Measurements from ENCODE around the gene SPATA4. TPM values are rescaled to one million over a fixed set of nuclear protein-coding genes. Genes with fewer than 3 reads are reported as not detected.

Gene SPATA4
- total RNA-seq, 1 experiment from 2014 or later = not detected

DNA sequence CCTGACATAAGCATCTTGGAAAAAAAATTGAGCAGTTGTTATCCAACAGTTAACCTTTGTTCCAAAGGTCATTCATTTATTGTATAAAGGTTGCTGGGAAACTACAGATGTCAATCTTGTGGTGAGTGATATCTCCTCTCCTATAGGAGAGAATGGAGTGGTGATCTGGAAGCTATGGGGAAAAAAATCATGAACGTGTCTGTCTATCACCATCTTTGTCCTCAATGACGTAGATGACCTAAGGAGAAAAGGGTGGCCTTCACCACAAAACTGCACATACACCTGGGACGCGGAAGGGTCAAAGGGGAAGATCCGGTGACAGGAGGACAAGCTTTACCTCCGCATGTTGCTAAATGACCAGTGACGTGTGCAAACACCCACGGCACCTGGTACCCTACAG is 46.3 kb upstream of the SPATA4 start:
- Mint-ChIP-seq H3K27me3 (ENCODE audit: low read depth) (no peaks in the 10 kb centered on the region), H3K4me1 (peaks cover 9 to 10% of the 10 kb centered on the region in 2 experiments), H3K36me3 (ENCODE audit: insufficient read depth in 1 of 3, low read depth in 3 of 3) (no peaks in the 10 kb centered on the region), H3K27ac (no peak overlapping the region), H3K4me3 (no peak overlapping the region), H3K9me3 (no peaks in the 10 kb centered on the region; a peak in 1 of 5 replicates)
- Histone ChIP-seq H3K4me1 (ENCODE audit: insufficient read depth, low read length) (no peaks in the 10 kb centered on the region), H2AK5ac (ENCODE audit: insufficient read length, low read length) (no peak overlapping the region), H3T11ph (ENCODE audit: low read length) (no peak overlapping the region), H3K27ac (ENCODE audit: insufficient read length, low read depth, low read length) (no peak overlapping the region), H2BK15ac (ENCODE audit: low read depth, low read length) (no peak overlapping the region), H4K8ac (replicated peaks; ENCODE audit: insufficient read length, low read depth, low read length) (no peak overlapping the region), H4K91ac (ENCODE audit: insufficient read length, low read depth, low read length) (no peak overlapping the region), H3K18ac (ENCODE audit: insufficient read length, low read depth, low read length) (no peak overlapping the region), H3K23ac (ENCODE audit: insufficient read length, low read depth, low read length) (no peak overlapping the region), H3K79me2 (ENCODE audit: insufficient read depth, low read length) (no peaks in the 10 kb centered on the region), H2BK12ac (ENCODE audit: insufficient read length, low read depth, low read length) (no peak overlapping the region), H2AFZ (ENCODE audit: low read length) (no peak overlapping the region), H3K79me1 (ENCODE audit: insufficient read depth, low read depth, low read length, poor library complexity, severe bottlenecking) (no peaks in the 10 kb centered on the region), H3K9ac (ENCODE audit: extremely low read depth, insufficient read length, low read length) (no peak overlapping the region), H4K5ac (ENCODE audit: insufficient read length, low read depth, low read length) (no peak overlapping the region), H4K20me1 (ENCODE audit: control insufficient read depth, insufficient read depth, insufficient read length) (no peaks in the 10 kb centered on the region), H2BK5ac (ENCODE audit: insufficient read length, low read length) (no peak overlapping the region), H3K14ac (ENCODE audit: insufficient read depth, low read length) (no peak overlapping the region), H3K56ac (ENCODE audit: insufficient read length, low read depth, low read length) (no peak overlapping the region), H3K9me3 (ENCODE audit: control insufficient read depth, low read depth, low read length) (no peaks in the 10 kb centered on the region), H2BK120ac (ENCODE audit: low read depth, low read length, poor library complexity, severe bottlenecking) (no peak overlapping the region), H2BK20ac (ENCODE audit: low read depth, low read length, poor library complexity, severe bottlenecking) (no peak overlapping the region), H3K27me3 (ENCODE audit: insufficient read depth, low read length) (no peaks in the 10 kb centered on the region), H3K4me2 (ENCODE audit: insufficient read depth, insufficient read length, low read length) (no peak overlapping the region), H3K23me2 (ENCODE audit: insufficient read length, low read depth, low read length, poor library complexity, severe bottlenecking) (no peaks in the 10 kb centered on the region), H3K4ac (ENCODE audit: low read depth, low read length) (no peak overlapping the region)
- no peak for DNase-seq
- WGBS (ENCODE audit: extremely low coverage, insufficient read length, low lambda C conversion rate) = no CpG with 5 or more reads among the region's 8 CpGs
- TF ChIP-seq, protein P1, sequence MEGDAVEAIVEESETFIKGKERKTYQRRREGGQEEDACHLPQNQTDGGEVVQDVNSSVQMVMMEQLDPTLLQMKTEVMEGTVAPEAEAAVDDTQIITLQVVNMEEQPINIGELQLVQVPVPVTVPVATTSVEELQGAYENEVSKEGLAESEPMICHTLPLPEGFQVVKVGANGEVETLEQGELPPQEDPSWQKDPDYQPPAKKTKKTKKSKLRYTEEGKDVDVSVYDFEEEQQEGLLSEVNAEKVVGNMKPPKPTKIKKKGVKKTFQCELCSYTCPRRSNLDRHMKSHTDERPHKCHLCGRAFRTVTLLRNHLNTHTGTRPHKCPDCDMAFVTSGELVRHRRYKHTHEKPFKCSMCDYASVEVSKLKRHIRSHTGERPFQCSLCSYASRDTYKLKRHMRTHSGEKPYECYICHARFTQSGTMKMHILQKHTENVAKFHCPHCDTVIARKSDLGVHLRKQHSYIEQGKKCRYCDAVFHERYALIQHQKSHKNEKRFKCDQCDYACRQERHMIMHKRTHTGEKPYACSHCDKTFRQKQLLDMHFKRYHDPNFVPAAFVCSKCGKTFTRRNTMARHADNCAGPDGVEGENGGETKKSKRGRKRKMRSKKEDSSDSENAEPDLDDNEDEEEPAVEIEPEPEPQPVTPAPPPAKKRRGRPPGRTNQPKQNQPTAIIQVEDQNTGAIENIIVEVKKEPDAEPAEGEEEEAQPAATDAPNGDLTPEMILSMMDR (conservative IDR thresholded peaks at IDR 0.05) = no peak

All from H9 (cell line).